Keratinocyte (primary cell): Measurements from ENCODE around the gene AOAH. TPM values are rescaled to one million over a fixed set of nuclear protein-coding genes. Genes with fewer than 3 reads are reported as not detected.

Source experiments
- DNase-seq: peaks from one replicate; pipeline ENCODE4 v3.0.0-alpha.2; 2011; ENCODE audit warnings: low read depth, missing footprints, low spot score
- FAIRE-seq: peaks from 2 replicates; lab custom pipeline; 2011; peaks lifted over from hg19 to GRCh38; lab: Jason Lieb, UNC
- H2AFZ ChIP-seq: 2 replicates; pipeline ENCODE4 v1.6.0; 2012; ENCODE audit warnings: low read length, control low read depth, inconsistent platforms; ENCODE audit not compliant: control insufficient read depth
- H3K27ac ChIP-seq: 2 replicates; pipeline ENCODE4 v1.5.1; 2011; ENCODE audit warnings: low read length; ENCODE audit not compliant: control insufficient read depth, insufficient read depth
- H3K27me3 ChIP-seq: 3 replicates; pipeline ENCODE4 v1.6.0; 2011; ENCODE audit warnings: low read length; ENCODE audit not compliant: control insufficient read depth, insufficient read depth; ENCODE audit errors: extremely low read depth
- H3K36me3 ChIP-seq, 2 experiments: 2 replicates in 1 of 2; 3 replicates in 1 of 2; pipeline ENCODE4 v1.5.1; 2011; ENCODE audit warnings: low read length in 2 of 2, mild to moderate bottlenecking in 1 of 2; ENCODE audit not compliant: control insufficient read depth in 2 of 2, insufficient read depth in 2 of 2; ENCODE audit errors: extremely low read depth in 1 of 2
- H3K4me1 ChIP-seq: 3 replicates; pipeline ENCODE4 v1.5.1; 2011; ENCODE audit warnings: low read length; ENCODE audit not compliant: control insufficient read depth, insufficient read depth; ENCODE audit errors: extremely low read depth
- H3K4me2 ChIP-seq: 3 replicates; pipeline ENCODE4 v1.6.0; 2011; ENCODE audit warnings: low read depth, low read length; ENCODE audit not compliant: control insufficient read depth, insufficient read depth; ENCODE audit errors: extremely low read depth
- H3K4me3 ChIP-seq, 3 experiments: fragments of 200-600 bp in 1 of 3; sonication (generic) in 1 of 3; 2 replicates in 2 of 3; 3 replicates in 1 of 3; pipeline ENCODE4 v1.5.1; 2011 to 2016; ENCODE audit warnings: low read length in 3 of 3, mild to moderate bottlenecking in 3 of 3, control low read depth in 2 of 3, inconsistent platforms in 1 of 3, low read depth in 1 of 3, mixed read lengths in 1 of 3, mixed run types in 1 of 3, moderate library complexity in 1 of 3; ENCODE audit not compliant: control insufficient read depth in 2 of 3, insufficient read depth in 2 of 3; ENCODE audit errors: extremely low read depth in 1 of 3
- H3K79me2 ChIP-seq: 2 replicates; pipeline ENCODE4 v1.6.0; 2012; ENCODE audit warnings: low read length; ENCODE audit not compliant: control insufficient read depth, insufficient read depth
- H3K9ac ChIP-seq: 3 replicates; pipeline ENCODE4 v1.6.0; 2011; ENCODE audit warnings: low read length; ENCODE audit not compliant: control insufficient read depth, insufficient read depth; ENCODE audit errors: extremely low read depth
- H3K9me1 ChIP-seq: 3 replicates; pipeline ENCODE4 v1.6.0; 2011; ENCODE audit warnings: low read length; ENCODE audit not compliant: control insufficient read depth, insufficient read depth; ENCODE audit errors: extremely low read depth
- H3K9me3 ChIP-seq: 2 replicates; pipeline ENCODE4 v1.5.1; 2012; ENCODE audit warnings: low read depth, low read length; ENCODE audit not compliant: control insufficient read depth
- H4K20me1 ChIP-seq: 3 replicates; pipeline ENCODE4 v1.6.0; 2011; ENCODE audit warnings: low read length; ENCODE audit not compliant: control insufficient read depth, insufficient read depth; ENCODE audit errors: extremely low read depth
- EZH2 ChIP-seq: IDR thresholded peaks from one replicate; pipeline ENCODE4 v1.6.1; 2012; ENCODE audit warnings: inconsistent platforms, mild to moderate bottlenecking, low read length, moderate library complexity
- dilution Hi-C: fragments of 300-500 bp; cut with MboI; formaldehyde crosslinking; loops from one replicate; pipeline ENCODE4 v1.7.0; 2020; ENCODE audit warnings: low sequenced_read_pairs; ENCODE audit not compliant: extremely low pct_ligation_motif_present
- polyA plus RNA-seq, 5 experiments: library from polyadenylated mRNA; depleted of rRNA in 3 of 5; stranded (reverse) in 3 of 5; stranded (forward) in 1 of 5; unstranded in 1 of 5; fragments of >200 nt; gene quantifications; 1 replicate in 1 of 5; 2 replicates in 3 of 5; 3 replicates in 1 of 5; pipeline versions ENCODE4 v1.2.1 to v1.2.3, GENCODE V29; 2011 to 2012; ENCODE audit warnings: missing spikeins in 2 of 5, low read depth in 1 of 5, low replicate concordance in 1 of 5
- TF ChIP-seq, protein P1 (sequence below), 3 experiments: IDR thresholded peaks in 1 of 3; conservative IDR thresholded peaks in 1 of 3; optimal IDR thresholded peaks in 1 of 3; 2 replicates in 2 of 3; 3 replicates in 1 of 3; pipeline versions ENCODE3 to v1.5.1; 2011; ENCODE audit warnings: low read length in 3 of 3, mild to moderate bottlenecking in 3 of 3, moderate library complexity in 2 of 3, control low read depth in 1 of 3, inconsistent platforms in 1 of 3; ENCODE audit not compliant: insufficient read depth in 2 of 3; ENCODE audit errors: extremely low read depth in 1 of 3

Gene AOAH
- polyA plus RNA-seq, 1 donor (not counting 4 experiments of a cell fraction or from before 2014, with no cell fraction given) = 0.43 TPM

DNA sequence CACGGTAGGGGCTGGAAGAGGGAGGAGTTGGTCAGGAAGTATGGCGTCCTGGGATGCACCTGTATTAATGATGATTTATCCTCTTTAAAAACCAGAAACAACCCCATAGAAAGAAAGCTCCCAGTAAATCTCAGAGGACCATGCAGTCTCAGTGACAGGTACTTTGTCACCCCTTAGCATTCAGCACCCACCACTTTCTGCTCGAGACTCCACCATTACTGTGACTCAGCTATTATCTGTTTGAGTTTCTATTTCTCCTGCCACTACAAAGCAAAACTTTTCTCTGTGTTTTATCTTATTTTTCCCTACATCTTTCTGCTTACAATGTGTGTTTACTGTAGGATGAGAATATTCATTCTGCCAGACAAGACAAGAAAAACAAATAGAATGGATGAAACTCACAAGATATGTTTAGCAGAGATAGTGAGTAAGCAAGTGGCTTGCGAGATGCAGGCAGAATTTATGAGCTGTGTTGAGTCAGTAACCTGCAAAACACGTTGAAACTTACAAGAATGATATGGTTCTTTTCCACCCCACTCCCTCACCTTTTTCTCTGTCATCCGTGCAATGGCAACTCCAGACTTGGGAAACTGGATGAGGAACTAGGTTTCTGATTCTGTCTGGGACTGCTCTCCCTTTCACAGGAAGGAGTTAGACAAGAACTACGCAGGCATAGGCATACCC lies 127.1 kb downstream of the AOAH start:
- dilution Hi-C loops = no loop called here
- FAIRE-seq (no peak), DNase-seq (no peak)
- Histone ChIP-seq H3K4me3 (no peak overlapping the region), H3K9me1 (no peaks in the 10 kb centered on the region), H3K4me1 (peaks cover 16% of the 10 kb centered on the region), H3K9me3 (no peaks in the 10 kb centered on the region), H3K79me2 (no peaks in the 10 kb centered on the region), H3K27ac (no peak overlapping the region), H3K36me3 (no peaks in the 10 kb centered on the region), H4K20me1 (no peaks in the 10 kb centered on the region), H3K4me2 (peak overlapping the region; percentile 7), H3K27me3 (no peaks in the 10 kb centered on the region), H3K9ac (no peak overlapping the region), H2AFZ (no peak overlapping the region)
- no peak for TF ChIP-seq EZH2
- TF ChIP-seq, protein P1, sequence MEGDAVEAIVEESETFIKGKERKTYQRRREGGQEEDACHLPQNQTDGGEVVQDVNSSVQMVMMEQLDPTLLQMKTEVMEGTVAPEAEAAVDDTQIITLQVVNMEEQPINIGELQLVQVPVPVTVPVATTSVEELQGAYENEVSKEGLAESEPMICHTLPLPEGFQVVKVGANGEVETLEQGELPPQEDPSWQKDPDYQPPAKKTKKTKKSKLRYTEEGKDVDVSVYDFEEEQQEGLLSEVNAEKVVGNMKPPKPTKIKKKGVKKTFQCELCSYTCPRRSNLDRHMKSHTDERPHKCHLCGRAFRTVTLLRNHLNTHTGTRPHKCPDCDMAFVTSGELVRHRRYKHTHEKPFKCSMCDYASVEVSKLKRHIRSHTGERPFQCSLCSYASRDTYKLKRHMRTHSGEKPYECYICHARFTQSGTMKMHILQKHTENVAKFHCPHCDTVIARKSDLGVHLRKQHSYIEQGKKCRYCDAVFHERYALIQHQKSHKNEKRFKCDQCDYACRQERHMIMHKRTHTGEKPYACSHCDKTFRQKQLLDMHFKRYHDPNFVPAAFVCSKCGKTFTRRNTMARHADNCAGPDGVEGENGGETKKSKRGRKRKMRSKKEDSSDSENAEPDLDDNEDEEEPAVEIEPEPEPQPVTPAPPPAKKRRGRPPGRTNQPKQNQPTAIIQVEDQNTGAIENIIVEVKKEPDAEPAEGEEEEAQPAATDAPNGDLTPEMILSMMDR (optimal IDR thresholded peaks at IDR 0.05 in 1 of 3, IDR thresholded peaks at IDR 0.05 in 1 of 3, conservative IDR thresholded peaks at IDR 0.05 in 1 of 3; ENCODE audit: extremely low read depth in 1 of 3, insufficient read depth in 2 of 3, low read length in 3 of 3) = no peak

DNA sequence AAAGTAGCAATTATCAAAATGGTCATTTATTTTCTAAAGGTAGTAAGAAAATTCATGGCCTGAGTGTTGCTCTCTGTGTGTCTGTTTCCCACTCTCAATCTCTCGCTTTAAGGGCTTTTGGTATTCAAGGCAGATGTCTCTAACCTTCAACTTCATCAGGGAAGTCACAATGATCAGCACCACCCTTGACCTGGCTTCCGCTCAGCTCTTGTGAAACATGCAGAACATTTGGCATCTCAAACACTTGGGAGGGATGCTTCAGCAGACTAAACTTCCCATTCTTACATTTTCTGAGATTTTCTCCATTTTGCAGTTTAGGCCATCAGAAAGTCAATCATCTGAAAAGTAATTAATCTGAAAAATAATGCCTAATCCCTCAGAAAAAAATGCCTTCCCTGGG lies 129.8 kb downstream of the AOAH start:
- H3K4me1 ChIP-seq = peaks cover 5% of the 10 kb centered on the region
- no peaks in the 10 kb centered on the region for H3K36me3 ChIP-seq
- H3K27me3 ChIP-seq = peaks cover 3% of the 10 kb centered on the region
- no peak overlapping the region for H3K4me3 ChIP-seq
- H3K79me2 ChIP-seq = no peaks in the 10 kb centered on the region
- H4K20me1 ChIP-seq = no peaks in the 10 kb centered on the region
- DNase-seq = no peak
- no peak overlapping the region for H2AFZ ChIP-seq
- no peaks in the 10 kb centered on the region for H3K9me3 ChIP-seq
- no peak overlapping the region for H3K27ac ChIP-seq
- no peak overlapping the region for H3K9ac ChIP-seq
- H3K4me2 ChIP-seq = no peak overlapping the region
- FAIRE-seq = no peak
- dilution Hi-C loops = no loop called here
- no peaks in the 10 kb centered on the region for H3K9me1 ChIP-seq
- TF ChIP-seq, protein P1 (optimal IDR thresholded peaks at IDR 0.05 in 1 of 3, IDR thresholded peaks at IDR 0.05 in 1 of 3, conservative IDR thresholded peaks at IDR 0.05 in 1 of 3; ENCODE audit: extremely low read depth in 1 of 3, insufficient read depth in 2 of 3, low read length in 3 of 3) = no peak
- TF ChIP-seq EZH2 = no peak
